MM.1S (cell line): Measurements from ENCODE around the gene RASL10B.

Experiments
- DNase-seq: peaks from one replicate; pipeline ENCODE4 v3.0.0-alpha.2; 2015
- H2AFZ ChIP-seq: fragments of 300-600 bp; sonication (generic); 2 replicates; pipeline ENCODE4 v1.6.0; 2016; ENCODE audit warnings: antibody characterized with exemption, low read length
- H3F3A ChIP-seq: fragments of 300-600 bp; sonication (generic); 2 replicates; pipeline ENCODE4 v1.6.1; 2016; ENCODE audit warnings: mild to moderate bottlenecking, antibody characterized with exemption, low read length, moderate library complexity, mixed read lengths; ENCODE audit not compliant: insufficient read depth
- H3K27ac ChIP-seq: fragments of 300-600 bp; sonication (generic); 2 replicates; pipeline ENCODE4 v1.5.1; 2016; ENCODE audit warnings: mild to moderate bottlenecking, low read length
- H3K27me3 ChIP-seq: fragments of 300-600 bp; sonication (generic); replicated peaks from 2 replicates; pipeline ENCODE4 v1.6.0; 2016; ENCODE audit warnings: low read length; ENCODE audit not compliant: insufficient read depth
- H3K36me3 ChIP-seq: fragments of 300-600 bp; sonication (generic); replicated peaks from 2 replicates; pipeline ENCODE4 v1.6.1; 2016; ENCODE audit warnings: mild to moderate bottlenecking, low read length, mixed read lengths; ENCODE audit not compliant: insufficient read depth
- H3K4me1 ChIP-seq: fragments of 300-600 bp; sonication (generic); 2 replicates; pipeline ENCODE4 v1.6.1; 2016; ENCODE audit warnings: low read length, mixed read lengths
- H3K4me2 ChIP-seq: fragments of 300-600 bp; sonication (generic); 2 replicates; pipeline ENCODE4 v1.6.0; 2016; ENCODE audit warnings: low read depth, low read length
- H3K4me3 ChIP-seq: fragments of 300-600 bp; sonication (generic); 2 replicates; pipeline ENCODE4 v1.5.1; 2016; ENCODE audit warnings: low read length, mixed read lengths
- H3K79me2 ChIP-seq: fragments of 300-600 bp; sonication (generic); 2 replicates; pipeline ENCODE4 v1.6.1; 2016; ENCODE audit warnings: mixed run types, low read length, mixed read lengths
- H3K9ac ChIP-seq: fragments of 300-600 bp; sonication (generic); 2 replicates; pipeline ENCODE4 v1.6.1; 2016; ENCODE audit warnings: low read length, mixed read lengths
- H3K9me2 ChIP-seq: fragments of 300-600 bp; sonication (generic); replicated peaks from 2 replicates; pipeline ENCODE4 v1.6.1; 2016; ENCODE audit warnings: mild to moderate bottlenecking, low read length, mixed read lengths; ENCODE audit not compliant: insufficient read depth
- H3K9me3 ChIP-seq: fragments of 300-600 bp; sonication (generic); replicated peaks from 2 replicates; pipeline ENCODE4 v1.6.1; 2016; ENCODE audit warnings: mild to moderate bottlenecking, low read length, mixed read lengths; ENCODE audit not compliant: insufficient read depth
- H4K20me1 ChIP-seq: fragments of 300-600 bp; sonication (generic); 2 replicates; pipeline ENCODE4 v1.6.1; 2016; ENCODE audit warnings: mild to moderate bottlenecking, low read length, moderate library complexity, mixed read lengths; ENCODE audit not compliant: insufficient read depth
- CTCF ChIP-seq: fragments of 300-600 bp; sonication (generic); IDR thresholded peaks from 2 replicates; pipeline ENCODE4 v1.5.1; 2016; ENCODE audit warnings: antibody characterized with exemption, low read length, mixed read lengths
- EZH2 ChIP-seq: fragments of 300-600 bp; sonication (generic); optimal IDR thresholded peaks from 2 replicates; pipeline ENCODE3; 2017; ENCODE audit warnings: low read depth, mild to moderate bottlenecking, antibody characterized with exemption, low read length, mixed read lengths
- EZH2phosphoT487 ChIP-seq: fragments of 300-600 bp; sonication (generic); IDR thresholded peaks from 2 replicates; pipeline ENCODE4 v1.6.1; 2018; ENCODE audit warnings: antibody characterized with exemption, low read length

RASL10B gene

GRCh38 chr17:35780950-35781349, 49.5 kb downstream of the RASL10B start:
- Histone ChIP-seq H3K4me2 (no peak overlapping the region), H3K79me2 (no peaks in the 10 kb centered on the region), H3K27me3 (peaks cover 14% of the 10 kb centered on the region; the same call in 1 of the 2 replicates), H3K9ac (no peak overlapping the region), H2AFZ (no peak overlapping the region), H3K27ac (no peak overlapping the region), H3K4me1 (no peaks in the 10 kb centered on the region), H3F3A (no peaks in the 10 kb centered on the region), H3K9me3 (no peaks in the 10 kb centered on the region), H3K9me2 (no peaks in the 10 kb centered on the region), H4K20me1 (no peaks in the 10 kb centered on the region; the same call in 1 of the 2 replicates), H3K4me3 (no peak overlapping the region), H3K36me3 (no peaks in the 10 kb centered on the region)
- TF ChIP-seq CTCF, result no peak
- no peak for DNase-seq

DNA sequence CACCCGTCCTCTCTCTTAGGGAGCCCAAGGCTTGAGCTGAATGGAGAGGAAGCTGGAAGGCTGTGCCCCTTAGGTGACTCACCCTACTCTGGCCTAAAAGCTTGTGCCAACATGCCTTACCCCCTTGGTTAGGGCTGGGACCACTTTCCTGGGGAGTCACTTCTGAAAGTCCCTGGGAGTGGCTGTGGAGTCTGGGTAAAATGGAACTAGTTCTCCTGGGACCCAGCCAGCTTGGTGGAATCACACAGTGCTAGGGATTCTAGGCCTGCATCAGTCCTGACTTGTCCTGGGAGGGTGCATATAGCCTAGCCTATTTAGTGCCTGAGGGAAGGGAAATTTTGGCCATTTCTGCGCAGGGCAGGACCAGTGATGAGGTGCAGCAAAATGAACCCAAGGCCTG, 53.5 kb downstream of the RASL10B start:
- H3K9me3 ChIP-seq, result no peaks in the 10 kb centered on the region
- no peak overlapping the region for H3K9ac ChIP-seq
- H3K4me1 ChIP-seq, result no peaks in the 10 kb centered on the region
- no peaks in the 10 kb centered on the region for H4K20me1 ChIP-seq
- no peaks in the 10 kb centered on the region for H3K9me2 ChIP-seq
- no peak for DNase-seq
- no peak overlapping the region for H2AFZ ChIP-seq
- no peaks in the 10 kb centered on the region for H3K36me3 ChIP-seq
- H3K79me2 ChIP-seq, result no peaks in the 10 kb centered on the region
- H3K4me3 ChIP-seq, result no peak overlapping the region
- H3F3A ChIP-seq, result no peaks in the 10 kb centered on the region
- no peak overlapping the region for H3K4me2 ChIP-seq
- no peak overlapping the region for H3K27ac ChIP-seq
- 0 out of 2 replicates have a peak, but pooled peaks cover 9% of the 10 kb centered on the region for H3K27me3 ChIP-seq
- TF ChIP-seq EZH2, result no peak
- TF ChIP-seq EZH2phosphoT487, result no peak

- DNase-seq, result no peak
- Histone ChIP-seq H3K4me1 (no peaks in the 10 kb centered on the region), H3K9ac (no peak overlapping the region), H3K27ac (no peak overlapping the region), H3K36me3 (no peaks in the 10 kb centered on the region), H4K20me1 (no peaks in the 10 kb centered on the region), H3K27me3 (0 out of 2 replicates have a peak, but pooled peaks cover 6% of the 10 kb centered on the region), H3F3A (no peaks in the 10 kb centered on the region), H3K4me3 (no peak overlapping the region), H3K9me2 (no peaks in the 10 kb centered on the region), H3K9me3 (no peaks in the 10 kb centered on the region), H3K79me2 (no peaks in the 10 kb centered on the region), H2AFZ (no peak overlapping the region), H3K4me2 (no peak overlapping the region)
- TF ChIP-seq EZH2 (no peak), CTCF (no peak), EZH2phosphoT487 (no peak)
Observed at GRCh38 chr17:35786941-35787432, 55.5 kb downstream of the RASL10B start.

DNA sequence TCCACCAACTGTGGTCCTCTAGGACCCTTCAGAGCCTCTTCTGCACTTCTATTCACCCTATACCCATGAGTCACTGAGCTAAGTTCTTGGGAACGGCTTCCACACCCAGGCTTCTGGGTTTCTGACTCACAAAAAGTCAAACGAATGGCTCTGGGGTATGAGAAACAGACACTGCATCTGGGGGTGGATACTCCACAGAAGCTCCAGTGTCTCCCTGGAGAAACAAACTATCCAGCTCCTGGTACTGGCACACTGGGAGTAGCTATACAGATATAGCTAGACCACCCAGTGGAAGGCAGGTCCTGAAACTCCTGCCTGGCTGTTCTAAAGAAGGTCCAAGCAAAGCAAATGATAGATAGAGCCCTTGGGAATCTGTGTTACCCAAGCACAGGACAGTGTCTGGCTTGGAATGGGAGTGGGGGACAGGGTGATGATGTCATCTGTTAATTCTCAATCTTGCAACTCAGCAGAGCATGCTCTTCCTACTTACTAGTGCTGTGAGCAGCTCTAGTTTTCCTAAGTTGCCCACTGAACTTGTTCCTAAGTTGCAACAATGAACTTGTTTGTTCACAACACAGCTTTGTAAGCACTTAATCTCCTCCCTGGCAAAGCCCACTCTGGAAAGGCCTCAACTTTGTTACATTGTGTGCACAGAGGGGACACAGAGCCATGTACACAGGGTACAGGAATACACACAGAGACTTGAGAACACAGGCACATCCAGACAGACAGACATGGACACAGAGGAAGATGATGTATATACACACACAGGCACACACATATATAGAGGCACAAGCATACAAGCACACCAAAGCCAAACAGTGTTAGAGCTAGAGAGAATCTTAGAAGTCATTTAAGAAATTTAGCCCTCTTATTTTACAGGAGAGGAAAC, 57.3 kb downstream of the RASL10B start:
- H3K27me3 ChIP-seq, result no peaks in the 10 kb centered on the region; the same call in 1 of the 2 replicates
- H3K79me2 ChIP-seq, result no peaks in the 10 kb centered on the region
- DNase-seq, result no peak
- no peaks in the 10 kb centered on the region for H3K4me1 ChIP-seq
- H3K9ac ChIP-seq, result no peak overlapping the region
- H3K27ac ChIP-seq, result no peak overlapping the region
- H4K20me1 ChIP-seq, result no peaks in the 10 kb centered on the region
- no peaks in the 10 kb centered on the region for H3F3A ChIP-seq
- no peaks in the 10 kb centered on the region for H3K9me3 ChIP-seq
- no peak for TF ChIP-seq EZH2
- H2AFZ ChIP-seq, result no peak overlapping the region
- no peaks in the 10 kb centered on the region for H3K36me3 ChIP-seq
- no peak overlapping the region for H3K4me2 ChIP-seq
- no peak overlapping the region for H3K4me3 ChIP-seq
- no peaks in the 10 kb centered on the region for H3K9me2 ChIP-seq
